Nucleus accumbens (tissue), 56 donors: ENCODE measurements around the gene LRRC71.
"Not testable (repeated sequence)": the region's sequence is repeated elsewhere in the genome, so short reads cannot be mapped to it uniquely, and the experiment has no call there.

Experiments used
- DNase-seq, 56 donors: peaks; one replicate each; lab custom pipeline; 2025; lab: John Stamatoyannopoulos, UW

The LRRC71 gene

GRCh38 chr1:156924478-156925153 lies 4.2 kb downstream of the LRRC71 start:
- DNase-seq = no peak

GRCh38 chr1:156925154-156926010 lies 5.0 kb downstream of the LRRC71 start:
- no peak for DNase-seq

GRCh38 chr1:156926175-156926574 lies 5.7 kb downstream of the LRRC71 start:
- DNase-seq = no peak

- DNase-seq = not testable (repeated sequence)
Observed at GRCh38 chr1:156926695-156927094, 6.3 kb downstream of the LRRC71 start.

- peak in 16 of 56 donors; percentile 3 to 58 (median 17) for DNase-seq
Observed at GRCh38 chr1:156927215-156928042, 7.0 kb downstream of the LRRC71 start.

GRCh38 chr1:156928043-156928602 lies 7.7 kb downstream of the LRRC71 start:
- DNase-seq = no peak

- no peak for DNase-seq
Observed at GRCh38 chr1:156929596-156930238, 9.3 kb downstream of the LRRC71 start.

- no peak for DNase-seq
Observed at GRCh38 chr1:156930483-156930882, 10.1 kb downstream of the LRRC71 start.

- DNase-seq = peak in 2 of 56 donors; percentile 12 to 23
Observed at GRCh38 chr1:156931211-156931952, 10.9 kb downstream of the LRRC71 start.

GRCh38 chr1:156931974-156932710 lies 11.7 kb downstream of the LRRC71 start:
- DNase-seq = no peak

- DNase-seq = no peak
Observed at GRCh38 chr1:156933136-156933535, 12.7 kb downstream of the LRRC71 start.

GRCh38 chr1:156935505-156936128 lies 15.2 kb downstream of the LRRC71 start:
- DNase-seq = no peak

- no peak for DNase-seq
Observed at GRCh38 chr1:156936191-156936590, 15.8 kb downstream of the LRRC71 start.

GRCh38 chr1:156936721-156937220 lies 16.3 kb downstream of the LRRC71 start:
- DNase-seq = no peak

GRCh38 chr1:156937883-156938282 lies 17.5 kb downstream of the LRRC71 start:
- no peak for DNase-seq

- DNase-seq = no peak
Observed at GRCh38 chr1:156938813-156939212, 18.4 kb downstream of the LRRC71 start.

- DNase-seq = no peak
Observed at GRCh38 chr1:156939786-156940334, 19.4 kb downstream of the LRRC71 start.

GRCh38 chr1:156941675-156942074 lies 21.2 kb downstream of the LRRC71 start:
- DNase-seq = no peak
